Sigmoid colon (tissue), 7 donors: ENCODE results near the gene NOC2L. TPM values are rescaled to one million over a fixed set of nuclear protein-coding genes. Genes with fewer than 3 reads are reported as not detected.

Source experiments
- DNase-seq: peaks from one replicate; pipeline ENCODE4 v3.0.0-alpha.2; 2019
- H3K27ac ChIP-seq, 4 donors: fragments of 200-600 bp; sonication (generic); one replicate each; pipeline ENCODE4 v1.5.1; 2016 to 2019; ENCODE audit warnings: mild to moderate bottlenecking in 1 of 4
- H3K27me3 ChIP-seq, 3 donors: fragments of 200-600 bp; sonication (generic); one replicate each; pipeline ENCODE4 v1.5.1; 2019; ENCODE audit warnings: mild to moderate bottlenecking in 1 of 3
- H3K36me3 ChIP-seq, 4 donors: fragments of 200-600 bp; sonication (generic); one replicate each; pipeline ENCODE4 v1.5.1; 2016 to 2019
- H3K4me1 ChIP-seq, 4 donors: fragments of 200-600 bp; sonication (generic); one replicate each; pipeline ENCODE4 v1.5.1; 2017 to 2019
- H3K4me3 ChIP-seq, 4 donors: fragments of 200-600 bp; sonication (generic); one replicate each; pipeline ENCODE4 v1.5.1; 2017 to 2019; ENCODE audit warnings: mild to moderate bottlenecking in 2 of 4, moderate library complexity in 1 of 4
- H3K9me3 ChIP-seq, 4 donors: fragments of 200-600 bp in 3 of 4; sonication (generic) in 3 of 4; one replicate each; pipeline versions ENCODE4 v1.5.1 to v1.6.1; 2013 to 2019
- EP300 ChIP-seq, 4 donors: sonication (generic); formaldehyde crosslinking; IDR thresholded peaks; one replicate each; pipeline ENCODE4 v1.6.1; 2017; ENCODE audit warnings: antibody characterized with exemption in 4 of 4
- POLR2A ChIP-seq, 2 donors: fragments of 450-650 bp; IDR thresholded peaks; one replicate each; pipeline ENCODE4 v1.6.1; 2016; ENCODE audit warnings: antibody characterized with exemption in 2 of 2, mild to moderate bottlenecking in 2 of 2, moderate library complexity in 2 of 2
- POLR2AphosphoS5 ChIP-seq, 4 donors: sonication (generic); formaldehyde crosslinking; IDR thresholded peaks; one replicate each; pipeline ENCODE4 v1.6.1; 2017; ENCODE audit warnings: antibody characterized with exemption in 4 of 4
- WGBS, 2 donors: extraction: QIAGEN DNeasy Blood & Tissue Kit; methylation state at CpG; one replicate each; pipeline ENCODE4 v1.1.7; 2013; 5-methylcytosine and 5-hydroxymethylcytosine counted together
- intact Hi-C: fragments of 100-400 bp; cut with DNase I; formaldehyde crosslinking; loops from one replicate; pipeline ENCODE4 v1.15.1; 2023
- polyA plus RNA-seq, 3 donors: library from polyadenylated mRNA; stranded (reverse); fragments of 200-250 nt; gene quantifications; one replicate each; pipeline ENCODE4 v1.2.3, GENCODE V29; 2013
- total RNA-seq, 4 donors: library from RNA; depleted of rRNA; stranded (reverse); fragments of >200 nt; gene quantifications; one replicate each; pipeline ENCODE4 v1.1.0, GENCODE V29; 2016
- TF ChIP-seq, protein P1 (sequence below), 4 experiments: fragments of 450-650 bp in 3 of 4; fragments of 200-600 bp in 1 of 4; IDR thresholded peaks; one replicate each; pipeline ENCODE4 v1.5.1; 2016 to 2019; ENCODE audit warnings: antibody characterized with exemption in 4 of 4, mild to moderate bottlenecking in 3 of 4, moderate library complexity in 2 of 4
- donor health status: healthy with polysubstance abuse.
- donor health status: Bipolar disorder and iron deficiency.
- donor health status: healthy.

NOC2L gene
- total and polyA plus RNA-seq, 7 donors = 25.4 to 81.6 (median 27.1) TPM

- H3K27ac ChIP-seq = no peak overlapping the region
- H3K4me3 ChIP-seq = no peak overlapping the region
- H3K36me3 ChIP-seq = no peaks in the 10 kb centered on the region
- no peak for DNase-seq
- 58 to 75% methylated on average over 35 of the region's 35 CpGs for WGBS, 2 donors
- intact Hi-C loops = no loop called here
- H3K4me1 ChIP-seq = peaks cover 0 to 12% (median 10%) of the 10 kb centered on the region in 4 donors
- no peaks in the 10 kb centered on the region for H3K9me3 ChIP-seq
- H3K27me3 ChIP-seq = peaks cover 0 to 38% (median 14%) of the 10 kb centered on the region in 3 donors
- TF ChIP-seq POLR2A (IDR thresholded peaks at IDR 0.05) (no peak), EP300 (IDR thresholded peaks at IDR 0.05) (no peak), POLR2AphosphoS5 (IDR thresholded peaks at IDR 0.05) (no peak)
- TF ChIP-seq, protein P1, sequence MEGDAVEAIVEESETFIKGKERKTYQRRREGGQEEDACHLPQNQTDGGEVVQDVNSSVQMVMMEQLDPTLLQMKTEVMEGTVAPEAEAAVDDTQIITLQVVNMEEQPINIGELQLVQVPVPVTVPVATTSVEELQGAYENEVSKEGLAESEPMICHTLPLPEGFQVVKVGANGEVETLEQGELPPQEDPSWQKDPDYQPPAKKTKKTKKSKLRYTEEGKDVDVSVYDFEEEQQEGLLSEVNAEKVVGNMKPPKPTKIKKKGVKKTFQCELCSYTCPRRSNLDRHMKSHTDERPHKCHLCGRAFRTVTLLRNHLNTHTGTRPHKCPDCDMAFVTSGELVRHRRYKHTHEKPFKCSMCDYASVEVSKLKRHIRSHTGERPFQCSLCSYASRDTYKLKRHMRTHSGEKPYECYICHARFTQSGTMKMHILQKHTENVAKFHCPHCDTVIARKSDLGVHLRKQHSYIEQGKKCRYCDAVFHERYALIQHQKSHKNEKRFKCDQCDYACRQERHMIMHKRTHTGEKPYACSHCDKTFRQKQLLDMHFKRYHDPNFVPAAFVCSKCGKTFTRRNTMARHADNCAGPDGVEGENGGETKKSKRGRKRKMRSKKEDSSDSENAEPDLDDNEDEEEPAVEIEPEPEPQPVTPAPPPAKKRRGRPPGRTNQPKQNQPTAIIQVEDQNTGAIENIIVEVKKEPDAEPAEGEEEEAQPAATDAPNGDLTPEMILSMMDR (IDR thresholded peaks at IDR 0.05) = no peak
Measured at GRCh38 chr1:980602-981395, 21.7 kb upstream of the NOC2L start.

- Histone ChIP-seq H3K4me1 (peaks cover 0 to 16% (median 13%) of the 10 kb centered on the region in 4 donors), H3K27ac (no peak overlapping the region), H3K4me3 (no peak overlapping the region), H3K36me3 (no peaks in the 10 kb centered on the region), H3K9me3 (no peaks in the 10 kb centered on the region), H3K27me3 (peaks cover 4 to 45% (median 20%) of the 10 kb centered on the region in 3 donors)
- intact Hi-C loops = no loop called here
- WGBS, 2 donors = 71 to 82% methylated on average over 13 of the region's 13 CpGs
- TF ChIP-seq EP300 (IDR thresholded peaks at IDR 0.05) = no peak
- TF ChIP-seq POLR2A (IDR thresholded peaks at IDR 0.05) = no peak
- TF ChIP-seq POLR2AphosphoS5 (IDR thresholded peaks at IDR 0.05) = no peak
- DNase-seq = no peak
Measured at GRCh38 chr1:980137-980571, 21.1 kb upstream of the NOC2L start.

GRCh38 chr1:979744-980072, 20.7 kb upstream of the NOC2L start:
- no peak for DNase-seq
- Histone ChIP-seq H3K4me1 (peaks cover 0 to 16% (median 13%) of the 10 kb centered on the region in 4 donors), H3K4me3 (no peak overlapping the region), H3K9me3 (no peaks in the 10 kb centered on the region), H3K36me3 (no peaks in the 10 kb centered on the region), H3K27me3 (peaks cover 4 to 47% (median 20%) of the 10 kb centered on the region in 3 donors), H3K27ac (no peak overlapping the region)
- intact Hi-C loops = loop anchor here (5.0 kb wide), 1 partner anchor 77 kb away; no protein-coding TSS in a partner anchor
- TF ChIP-seq EP300 (IDR thresholded peaks at IDR 0.05) = no peak
- TF ChIP-seq, protein P1 (IDR thresholded peaks at IDR 0.05) = no peak
- TF ChIP-seq POLR2AphosphoS5 (IDR thresholded peaks at IDR 0.05) = no peak
- TF ChIP-seq POLR2A (IDR thresholded peaks at IDR 0.05) = no peak
- WGBS, 2 donors = 84 to 93% methylated on average over 9 of the region's 9 CpGs

DNA sequence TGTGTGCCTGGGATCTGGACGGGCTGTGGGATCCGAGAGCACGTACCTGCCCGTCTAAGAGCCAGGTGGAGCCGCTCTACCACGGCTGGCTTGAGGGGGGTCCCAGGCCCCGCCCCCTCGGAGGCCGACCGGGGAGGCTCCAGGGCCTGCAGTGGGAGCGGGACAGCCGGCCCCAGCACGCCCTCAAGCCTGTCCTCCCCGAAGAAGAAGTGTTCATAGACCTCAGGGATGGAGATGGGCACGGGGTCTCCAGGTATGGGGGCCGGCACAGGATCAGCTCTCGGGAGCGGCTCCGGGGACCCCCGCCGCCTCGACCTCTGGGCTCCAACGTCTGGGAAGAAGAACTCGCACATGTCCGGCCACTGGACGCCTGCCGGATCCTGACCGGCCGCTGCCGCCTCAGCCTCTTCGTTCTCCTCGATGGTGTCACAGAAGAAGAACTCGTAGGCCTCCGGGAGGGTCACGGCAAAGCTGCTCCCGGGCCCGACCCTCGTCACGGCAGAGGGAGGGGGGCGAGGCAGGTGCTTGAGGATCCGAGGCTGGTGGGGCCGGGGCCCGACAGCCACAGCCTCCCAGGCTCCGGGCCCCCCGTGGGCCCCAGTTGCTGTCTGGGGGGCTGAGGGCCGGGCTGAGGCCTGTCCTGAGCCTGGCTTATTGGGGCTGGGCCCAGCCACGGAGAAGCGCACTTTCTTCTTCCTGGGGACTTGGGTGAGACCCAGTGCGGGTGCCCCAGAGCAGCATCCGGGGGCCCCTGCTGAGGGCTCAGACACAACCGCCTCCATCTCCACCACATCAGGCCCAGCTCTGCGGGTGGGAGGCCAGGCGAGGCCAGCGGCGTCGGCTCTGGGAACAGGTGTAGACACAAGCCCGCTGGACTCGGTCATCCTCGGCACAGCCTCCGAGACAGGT, 20.0 kb upstream of the NOC2L start:
- WGBS, 2 donors = 86 to 89% methylated on average over 60 of the region's 60 CpGs
- DNase-seq = peak; percentile 61

More for the DNA sequence above, 20.0 kb upstream of the NOC2L start:
- H3K27ac ChIP-seq = no peak overlapping the region
- no peaks in the 10 kb centered on the region for H3K9me3 ChIP-seq
- no peak for TF ChIP-seq POLR2AphosphoS5 (IDR thresholded peaks at IDR 0.05)
- TF ChIP-seq, protein P1 (IDR thresholded peaks at IDR 0.05) = no peak
- TF ChIP-seq POLR2A (IDR thresholded peaks at IDR 0.05) = no peak
- no peak for TF ChIP-seq EP300 (IDR thresholded peaks at IDR 0.05)
- peaks cover 0 to 13% (median 10%) of the 10 kb centered on the region in 4 donors for H3K4me1 ChIP-seq
- no peaks in the 10 kb centered on the region for H3K36me3 ChIP-seq
- H3K27me3 ChIP-seq = peaks cover 7 to 47% (median 24%) of the 10 kb centered on the region in 3 donors
- intact Hi-C loops = loop anchor here (5.0 kb wide), 1 partner anchor 77 kb away; no protein-coding TSS in a partner anchor
- H3K4me3 ChIP-seq = no peak overlapping the region
